Measurements from ENCODE around the gene GEMIN5. TPM values are rescaled to one million over a fixed set of nuclear protein-coding genes. Genes with fewer than 3 reads are reported as not detected.
"Not testable (repeated sequence)": the region's sequence is repeated elsewhere in the genome, so short reads cannot be mapped to it uniquely, and the experiment has no call there.

Gene GEMIN5
- total RNA-seq, 2 donors from 2014 or later = 14.6 to 20.3 TPM

DNA sequence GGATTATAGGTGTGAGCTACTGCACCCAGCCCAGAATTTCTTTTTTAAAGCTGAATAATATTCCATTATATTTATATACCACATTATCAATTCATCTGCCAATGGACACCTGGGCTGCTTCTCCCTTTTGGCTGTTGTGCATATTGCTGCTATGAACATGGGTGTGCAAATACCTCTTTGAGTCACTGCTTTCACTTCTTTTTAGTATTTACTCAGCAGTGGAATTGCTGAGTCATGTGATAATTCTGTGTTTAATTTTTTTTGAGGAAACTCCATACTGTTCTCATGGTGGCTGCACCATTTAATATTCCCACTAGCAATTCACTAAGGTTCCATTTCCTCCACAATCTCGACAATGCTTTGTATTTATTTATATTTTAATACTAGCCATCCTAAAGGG, 39.4 kb upstream of the GEMIN5 start:
- no peak overlapping the region for H3K27ac ChIP-seq
- H3K36me3 ChIP-seq = no peaks in the 10 kb centered on the region
- H3K4me1 ChIP-seq (replicated peaks) = no peaks in the 10 kb centered on the region
- H3K27me3 ChIP-seq (replicated peaks; ENCODE audit: insufficient read depth) = no peaks in the 10 kb centered on the region
- H3K9me3 ChIP-seq = no peaks in the 10 kb centered on the region
- DNase-seq (ENCODE audit: low spot score) = no peak
- TF ChIP-seq CTCF (IDR thresholded peaks at IDR 0.05) = no peak
- TF ChIP-seq POLR2AphosphoS5 (IDR thresholded peaks at IDR 0.05) = no peak
- TF ChIP-seq POLR2A (IDR thresholded peaks at IDR 0.05) = no peak
- H3K4me3 ChIP-seq = no peak overlapping the region
- 84% methylated on average over 1 of the region's 1 CpG for WGBS
- intact Hi-C loops (cut with DNase I) = no loop called here

- H3K36me3 ChIP-seq; H3K4me3 ChIP-seq; intact Hi-C loops (cut with DNase I); H3K4me1 ChIP-seq (replicated peaks); H3K27me3 ChIP-seq (replicated peaks; ENCODE audit: insufficient read depth); H3K27ac ChIP-seq; H3K9me3 ChIP-seq; DNase-seq (ENCODE audit: low spot score): not testable (repeated sequence)
- WGBS = 93% methylated on average over 9 of the region's 9 CpGs
Measured at GRCh38 chr5:154976082-154976481, 38.1 kb upstream of the GEMIN5 start.

GRCh38 chr5:154972476-154973080, 34.6 kb upstream of the GEMIN5 start:
- Histone ChIP-seq H3K9me3 (no peaks in the 10 kb centered on the region), H3K4me1 (replicated peaks) (no peaks in the 10 kb centered on the region), H3K4me3 (no peak overlapping the region), H3K27me3 (replicated peaks; ENCODE audit: insufficient read depth) (no peaks in the 10 kb centered on the region), H3K36me3 (no peaks in the 10 kb centered on the region), H3K27ac (no peak overlapping the region)
- no peak for DNase-seq (ENCODE audit: low spot score)
- intact Hi-C loops (cut with DNase I) = no loop called here
- TF ChIP-seq CTCF (IDR thresholded peaks at IDR 0.05) = peak in 2 of 4 experiments; percentile 15 to 17
- no peak for TF ChIP-seq POLR2AphosphoS5 (IDR thresholded peaks at IDR 0.05)
- WGBS = 66% methylated on average over 2 of the region's 2 CpGs

- no peaks in the 10 kb centered on the region for H3K27me3 ChIP-seq (replicated peaks; ENCODE audit: insufficient read depth)
- no peaks in the 10 kb centered on the region for H3K4me1 ChIP-seq (replicated peaks)
- H3K36me3 ChIP-seq = peaks cover 0 to 2% of the 10 kb centered on the region in 2 donors
- WGBS = 93% methylated on average over 2 of the region's 2 CpGs
- H3K27ac ChIP-seq = no peak overlapping the region
- intact Hi-C loops (cut with DNase I) = no loop called here
- TF ChIP-seq CTCF (IDR thresholded peaks at IDR 0.05) = no peak
- TF ChIP-seq POLR2A (IDR thresholded peaks at IDR 0.05) = no peak
- no peak for TF ChIP-seq POLR2AphosphoS5 (IDR thresholded peaks at IDR 0.05)
- no peak overlapping the region for H3K4me3 ChIP-seq
- H3K9me3 ChIP-seq = no peaks in the 10 kb centered on the region
- no peak for DNase-seq (ENCODE audit: low spot score)
Measured at GRCh38 chr5:154971501-154971900, 33.5 kb upstream of the GEMIN5 start.

DNA sequence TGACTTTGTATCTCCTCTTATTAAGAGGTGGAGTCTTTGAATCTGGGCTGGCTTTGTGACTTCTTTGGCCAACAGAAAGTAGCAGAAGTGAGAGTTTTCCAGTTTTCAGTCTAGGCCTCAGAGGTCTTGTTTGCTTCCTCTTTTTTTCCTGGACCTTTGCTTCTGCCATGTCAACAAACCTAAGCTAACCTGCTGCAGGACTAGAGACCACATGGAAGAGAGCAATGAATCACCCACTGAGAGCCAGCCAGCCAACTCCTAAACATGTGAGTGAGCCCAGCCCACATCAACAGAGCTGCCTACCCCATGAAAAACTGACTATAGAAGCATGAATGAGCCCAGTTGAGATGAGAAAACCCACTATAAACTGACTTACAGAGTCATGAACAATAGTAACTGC, 32.7 kb upstream of the GEMIN5 start:
- no peaks in the 10 kb centered on the region for H3K27me3 ChIP-seq (replicated peaks; ENCODE audit: insufficient read depth)
- no peaks in the 10 kb centered on the region for H3K9me3 ChIP-seq
- intact Hi-C loops (cut with DNase I) = no loop called here
- H3K36me3 ChIP-seq = peaks cover 0 to 4% of the 10 kb centered on the region in 2 donors
- no peak overlapping the region for H3K27ac ChIP-seq
- H3K4me1 ChIP-seq (replicated peaks) = no peaks in the 10 kb centered on the region
- H3K4me3 ChIP-seq = no peak overlapping the region
- no peak for DNase-seq (ENCODE audit: low spot score)
- TF ChIP-seq POLR2AphosphoS5 (IDR thresholded peaks at IDR 0.05) = no peak
- TF ChIP-seq POLR2A (IDR thresholded peaks at IDR 0.05) = no peak
- no peak for TF ChIP-seq CTCF (IDR thresholded peaks at IDR 0.05)

Measured in prostate gland (tissue), 2 donors.